A673 (cell line): ENCODE results near the gene CAPNS2. TPM values are rescaled to one million over a fixed set of nuclear protein-coding genes. Genes with fewer than 3 reads are reported as not detected.

Experiments
- BruUV-seq: library from RNA; stranded (reverse); fragments of 400-500 nt; replicated peaks from 2 replicates; lab custom pipeline; 2021; lab: Mats Ljungman, UMichigan
- CTCF ChIA-PET: fragments of 300-600 bp; sonication (Branson Sonifier 250); formaldehyde crosslinking; loops from one replicate; lab custom pipeline; 2022; ENCODE audit warnings: antibody characterized with exemption; lab: Charles Lee
- POLR2A ChIA-PET: fragments of 300-600 bp; sonication (Branson Sonifier 250); formaldehyde crosslinking; loops from one replicate; lab custom pipeline; 2022; ENCODE audit warnings: antibody characterized with exemption; ENCODE audit not compliant: low non-redundant PET; lab: Charles Lee
- DNase-seq: peaks from one replicate; pipeline ENCODE4 v3.0.0-alpha.2; 2015; ENCODE audit warnings: low spot score
- H3K27ac ChIP-seq: fragments of 200-600 bp; sonication (generic); 2 replicates; pipeline ENCODE4 v1.5.1; 2016; ENCODE audit warnings: mixed run types, low read depth, mild to moderate bottlenecking, mixed read lengths, antibody characterized with exemption, low read length; ENCODE audit not compliant: poor library complexity, severe bottlenecking
- H3K27me3 ChIP-seq: fragments of 200-600 bp; sonication (generic); replicated peaks from 2 replicates; pipeline ENCODE4 v1.6.1; 2017; ENCODE audit warnings: mixed run types, low read depth, mild to moderate bottlenecking, mixed read lengths, antibody characterized with exemption, low read length; ENCODE audit not compliant: insufficient read depth, poor library complexity
- H3K36me3 ChIP-seq: fragments of 200-600 bp; sonication (generic); 2 replicates; pipeline ENCODE4 v1.6.1; 2016; ENCODE audit warnings: mixed run types, mild to moderate bottlenecking, mixed read lengths, antibody characterized with exemption, low read length; ENCODE audit not compliant: insufficient read depth, poor library complexity, severe bottlenecking
- H3K4me1 ChIP-seq: fragments of 200-600 bp; sonication (generic); 2 replicates; pipeline ENCODE4 v1.6.1; 2017; ENCODE audit warnings: mixed run types, mild to moderate bottlenecking, mixed read lengths, antibody characterized with exemption, low read length; ENCODE audit not compliant: insufficient read depth, poor library complexity, severe bottlenecking
- H3K4me3 ChIP-seq: fragments of 200-600 bp; sonication (generic); 2 replicates; pipeline ENCODE4 v1.5.1; 2016; ENCODE audit warnings: low read depth, mixed run types, mild to moderate bottlenecking, mixed read lengths, low read length; ENCODE audit not compliant: poor library complexity, severe bottlenecking
- H3K9me3 ChIP-seq: fragments of 200-600 bp; sonication (generic); 2 replicates; pipeline ENCODE4 v1.6.1; 2016; ENCODE audit warnings: mixed run types, low read depth, mild to moderate bottlenecking, mixed read lengths, antibody characterized with exemption, low read length; ENCODE audit not compliant: poor library complexity, severe bottlenecking
- EZH2 ChIP-seq: fragments of 200-600 bp; sonication (generic); IDR thresholded peaks from 2 replicates; pipeline ENCODE4 v1.6.1; 2017; ENCODE audit warnings: borderline replicate concordance, low read depth, mild to moderate bottlenecking, mixed read lengths, antibody characterized with exemption, low read length; ENCODE audit not compliant: poor library complexity, severe bottlenecking
- intact Hi-C: fragments of 100-400 bp; cut with micrococcal nuclease; formaldehyde crosslinking; loops from one replicate; pipeline ENCODE4 v1.10.0; 2022; ENCODE audit not compliant: unreplicated experiment
- total RNA-seq: library from RNA; stranded (reverse); gene quantifications from 2 replicates; pipeline ENCODE4 v1.2.3, GENCODE V29; 2021
- TF ChIP-seq, protein P1 (sequence below): fragments of 300-800, 200-600 bp; sonication (generic); conservative IDR thresholded peaks from 2 replicates; pipeline ENCODE4 v1.5.1; 2017; ENCODE audit warnings: low read depth, mild to moderate bottlenecking, antibody characterized with exemption, low read length, moderate library complexity, mixed read lengths

Gene CAPNS2
- total RNA-seq, 1 experiment from 2014 or later = not detected

DNA sequence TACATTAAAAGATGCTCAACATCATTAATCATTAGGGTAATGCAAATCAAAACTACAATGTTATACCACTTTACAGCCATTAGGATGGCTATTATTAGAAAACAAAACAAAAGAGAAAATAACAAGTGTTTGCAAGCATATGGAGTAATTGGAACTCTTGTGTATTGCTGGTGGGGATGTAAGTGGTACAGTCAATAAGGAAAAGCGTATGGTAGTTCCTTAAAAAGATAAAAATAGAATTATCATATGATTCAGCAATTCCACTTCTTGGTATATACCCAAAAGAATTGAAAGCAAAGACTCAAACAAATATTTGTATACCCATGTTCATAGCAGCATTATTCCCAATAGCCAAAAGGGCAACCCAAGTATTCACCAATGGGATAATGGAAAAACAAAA is 1.4 kb upstream of the CAPNS2 start:
- H3K27me3 ChIP-seq = no peaks in the 10 kb centered on the region
- no peaks in the 10 kb centered on the region for H3K9me3 ChIP-seq
- H3K36me3 ChIP-seq = no peaks in the 10 kb centered on the region
- H3K4me1 ChIP-seq = no peaks in the 10 kb centered on the region
- ChIA-PET POLR2A (no interaction called here), CTCF (no interaction called here)
- TF ChIP-seq, protein P1, sequence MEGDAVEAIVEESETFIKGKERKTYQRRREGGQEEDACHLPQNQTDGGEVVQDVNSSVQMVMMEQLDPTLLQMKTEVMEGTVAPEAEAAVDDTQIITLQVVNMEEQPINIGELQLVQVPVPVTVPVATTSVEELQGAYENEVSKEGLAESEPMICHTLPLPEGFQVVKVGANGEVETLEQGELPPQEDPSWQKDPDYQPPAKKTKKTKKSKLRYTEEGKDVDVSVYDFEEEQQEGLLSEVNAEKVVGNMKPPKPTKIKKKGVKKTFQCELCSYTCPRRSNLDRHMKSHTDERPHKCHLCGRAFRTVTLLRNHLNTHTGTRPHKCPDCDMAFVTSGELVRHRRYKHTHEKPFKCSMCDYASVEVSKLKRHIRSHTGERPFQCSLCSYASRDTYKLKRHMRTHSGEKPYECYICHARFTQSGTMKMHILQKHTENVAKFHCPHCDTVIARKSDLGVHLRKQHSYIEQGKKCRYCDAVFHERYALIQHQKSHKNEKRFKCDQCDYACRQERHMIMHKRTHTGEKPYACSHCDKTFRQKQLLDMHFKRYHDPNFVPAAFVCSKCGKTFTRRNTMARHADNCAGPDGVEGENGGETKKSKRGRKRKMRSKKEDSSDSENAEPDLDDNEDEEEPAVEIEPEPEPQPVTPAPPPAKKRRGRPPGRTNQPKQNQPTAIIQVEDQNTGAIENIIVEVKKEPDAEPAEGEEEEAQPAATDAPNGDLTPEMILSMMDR = no peak
- no peak for TF ChIP-seq EZH2
- H3K4me3 ChIP-seq = no peak overlapping the region
- H3K27ac ChIP-seq = no peak overlapping the region
- BruUV-seq = no TSS peak
- DNase-seq = no peak
- intact Hi-C loops = loop anchor here (10.0 kb wide), 1 partner anchor 280 kb away; no protein-coding TSS in a partner anchor

DNA sequence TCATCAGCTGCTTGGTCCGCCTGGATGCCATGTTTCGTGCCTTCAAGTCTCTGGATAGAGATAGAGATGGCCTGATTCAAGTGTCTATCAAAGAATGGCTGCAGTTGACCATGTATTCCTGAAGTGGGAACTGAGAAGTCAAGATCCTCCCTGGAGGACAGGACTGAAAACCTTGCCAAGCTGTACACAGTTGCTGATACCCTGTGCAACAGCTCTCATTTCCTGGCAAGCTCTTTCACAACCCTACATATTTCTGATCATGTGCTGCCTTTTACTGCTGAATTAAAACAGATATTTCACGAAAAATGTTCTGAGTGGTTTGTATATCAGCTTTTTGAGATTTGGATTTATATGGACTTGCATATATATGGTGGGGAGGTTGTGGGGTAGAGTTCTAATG is 898 bp downstream of the CAPNS2 start:
- intact Hi-C loops = loop anchor here (10.0 kb wide), 1 partner anchor 277 kb away; no protein-coding TSS in a partner anchor
- no peaks in the 10 kb centered on the region for H3K4me1 ChIP-seq
- no peak for TF ChIP-seq EZH2
- TF ChIP-seq, protein P1 = no peak
- DNase-seq = no peak
- H3K4me3 ChIP-seq = no peak overlapping the region
- CTCF ChIA-PET = no interaction called here
- BruUV-seq = no TSS peak
- no peaks in the 10 kb centered on the region for H3K27me3 ChIP-seq
- POLR2A ChIA-PET = no interaction called here
- H3K9me3 ChIP-seq = no peaks in the 10 kb centered on the region
- H3K27ac ChIP-seq = no peak overlapping the region
- no peaks in the 10 kb centered on the region for H3K36me3 ChIP-seq

DNA sequence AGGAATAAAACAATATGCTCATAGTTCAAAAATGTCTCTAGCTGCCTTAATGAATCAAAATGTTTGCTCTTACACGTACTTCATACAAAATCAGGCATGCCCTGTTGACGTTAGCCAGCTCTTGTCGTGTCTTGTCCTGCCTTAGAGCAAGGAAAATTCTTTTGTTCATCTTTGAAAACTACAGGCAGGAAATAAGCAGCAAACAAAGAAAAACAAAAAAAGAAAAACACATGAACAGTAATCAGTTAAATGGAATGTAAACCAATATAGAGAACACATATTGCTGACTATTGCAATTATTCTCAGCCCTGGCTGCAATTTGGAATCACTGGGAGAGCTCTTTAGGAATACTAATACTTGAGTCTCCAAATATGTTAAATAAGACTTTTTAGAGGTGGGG is 1.7 kb downstream of the CAPNS2 start:
- no peaks in the 10 kb centered on the region for H3K27me3 ChIP-seq
- no peaks in the 10 kb centered on the region for H3K9me3 ChIP-seq
- TF ChIP-seq, protein P1 = no peak
- TF ChIP-seq EZH2 = no peak
- H3K36me3 ChIP-seq = no peaks in the 10 kb centered on the region
- BruUV-seq = no TSS peak
- no peak overlapping the region for H3K27ac ChIP-seq
- POLR2A ChIA-PET = no interaction called here
- CTCF ChIA-PET = no interaction called here
- no peak for DNase-seq
- H3K4me3 ChIP-seq = no peak overlapping the region
- intact Hi-C loops = loop anchor here (10.0 kb wide), 1 partner anchor 277 kb away; no protein-coding TSS in a partner anchor
- H3K4me1 ChIP-seq = no peaks in the 10 kb centered on the region
